GM18519 (cell line): ENCODE data around the gene QSOX1.

Source experiments
- ATAC-seq: cut with Tn5 transposase; IDR thresholded peaks from one replicate; pipeline ENCODE4 v1.9.1; 2021; ENCODE audit warnings: mild to moderate bottlenecking, moderate library complexity; ENCODE audit not compliant: unreplicated experiment, low FRiP score

Gene QSOX1

GRCh38 chr1:180167721-180168467 is 13.2 kb downstream of the QSOX1 start:
- ATAC-seq: no peak

DNA sequence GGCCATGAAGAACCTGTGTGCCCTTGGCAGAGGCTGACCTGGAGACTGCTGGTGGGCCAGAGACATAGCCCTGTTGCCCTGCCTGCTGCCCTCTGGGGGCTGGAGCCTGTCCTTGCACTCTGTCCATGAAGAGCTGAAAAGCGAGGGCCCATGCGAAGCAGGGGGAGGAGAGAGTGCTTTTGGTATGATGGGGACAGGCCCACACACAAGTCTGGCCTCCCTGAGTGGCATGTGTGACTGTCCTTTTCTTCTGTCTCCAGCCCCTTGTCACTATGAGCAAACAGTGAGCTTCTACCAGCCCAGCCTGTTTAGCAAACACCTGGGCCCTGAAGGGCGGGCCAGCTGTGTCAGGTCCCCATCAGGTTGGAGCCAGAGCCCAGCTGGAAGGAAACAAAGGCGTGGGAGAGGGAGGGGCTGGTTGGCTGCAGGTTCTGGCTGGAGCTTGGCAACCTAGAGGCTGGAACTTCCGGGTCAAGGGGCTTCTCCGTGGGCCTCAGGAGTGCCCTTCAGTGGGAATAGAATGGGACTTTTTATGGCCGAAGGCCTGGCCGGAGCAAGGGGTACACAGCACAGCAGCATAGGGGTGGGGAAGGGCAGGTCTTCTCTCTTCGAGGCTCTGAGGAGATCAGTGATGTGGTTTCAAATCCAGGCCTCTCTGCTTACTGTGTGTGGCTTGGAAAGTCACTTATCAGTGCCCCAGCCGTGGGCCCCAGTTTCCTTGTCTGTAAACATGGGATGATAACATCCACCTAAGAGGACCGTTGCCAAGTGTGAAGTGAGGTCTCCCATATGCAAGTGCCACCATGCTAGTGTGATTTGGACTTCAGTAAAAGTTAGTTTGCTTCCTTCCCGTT is 14.3 kb downstream of the QSOX1 start:
- peak; percentile 81 for ATAC-seq

DNA sequence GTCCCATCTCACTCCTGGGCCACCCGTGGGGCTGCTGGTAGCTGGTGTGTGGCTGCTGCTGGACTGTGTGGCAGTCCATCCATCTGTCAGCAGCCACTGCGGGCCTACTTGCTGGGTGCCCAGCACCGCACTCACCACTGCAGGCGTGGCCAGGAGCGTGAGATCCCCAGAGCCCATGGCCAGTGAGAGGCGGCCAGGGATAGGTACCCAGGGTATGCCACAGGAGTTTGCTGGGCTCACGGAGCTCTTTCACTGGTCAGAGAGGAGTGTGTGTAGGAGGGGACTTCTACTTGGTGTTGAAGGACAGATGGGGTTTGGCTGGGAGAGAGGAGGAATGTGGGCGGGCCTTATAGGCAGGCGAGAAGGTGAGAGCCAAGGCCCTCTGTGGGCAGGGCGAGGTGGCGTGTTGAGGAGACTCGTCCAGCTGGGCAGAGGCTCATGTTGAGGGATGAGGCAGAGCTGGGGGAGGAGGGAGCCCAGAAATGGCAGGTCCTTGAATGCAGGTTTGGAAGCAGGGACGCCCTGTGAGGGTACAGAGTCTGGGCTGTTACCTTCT is 15.0 kb downstream of the QSOX1 start:
- no peak for ATAC-seq

GRCh38 chr1:180170546-180171151 is 16.0 kb downstream of the QSOX1 start:
- ATAC-seq: no peak

- ATAC-seq: no peak
Measured at GRCh38 chr1:180171691-180172090, 17.0 kb downstream of the QSOX1 start.

- ATAC-seq: no peak
Measured at GRCh38 chr1:180173451-180173850, 18.8 kb downstream of the QSOX1 start.

GRCh38 chr1:180173952-180174351 is 19.3 kb downstream of the QSOX1 start:
- no peak for ATAC-seq

DNA sequence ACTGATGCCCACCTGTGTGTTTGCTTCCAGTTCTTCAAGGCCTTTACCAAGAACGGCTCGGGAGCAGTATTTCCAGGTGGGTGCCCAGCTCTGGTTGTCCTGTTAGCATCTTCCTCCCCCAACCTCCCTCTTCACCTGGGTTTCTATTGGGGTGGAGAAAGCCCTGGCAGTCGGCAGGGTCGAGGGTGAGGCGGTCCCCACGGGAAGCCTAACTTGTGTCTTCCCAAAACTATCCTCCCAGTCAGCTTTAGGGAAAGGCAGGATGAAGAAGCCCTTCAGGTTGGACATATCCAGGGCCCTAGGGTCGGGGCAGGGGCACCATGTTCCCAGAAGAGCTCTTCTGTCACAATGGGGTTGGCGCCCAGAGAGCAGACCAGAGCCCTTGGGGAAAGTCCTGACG is 20.6 kb downstream of the QSOX1 start:
- ATAC-seq: no peak

DNA sequence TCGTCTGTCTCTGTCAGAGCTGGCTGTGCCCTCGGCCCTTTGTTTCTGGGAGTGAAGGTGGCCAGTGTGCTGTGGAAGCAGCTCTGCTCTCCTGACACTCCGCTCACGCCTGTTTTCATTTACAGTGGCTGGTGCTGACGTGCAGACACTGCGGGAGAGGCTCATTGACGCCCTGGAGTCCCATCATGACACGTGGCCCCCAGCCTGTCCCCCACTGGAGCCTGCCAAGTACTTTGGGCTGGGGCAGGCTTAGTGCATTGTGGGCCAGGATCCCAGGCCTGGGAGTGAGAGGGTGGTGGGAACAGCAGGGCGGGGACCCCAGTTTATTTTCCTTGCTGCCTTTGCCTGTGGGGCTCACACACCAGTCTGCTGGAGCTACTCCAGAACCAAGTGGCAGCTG is 21.1 kb downstream of the QSOX1 start:
- no peak for ATAC-seq

- ATAC-seq: no peak
Measured at GRCh38 chr1:180176965-180177364, 22.3 kb downstream of the QSOX1 start.

GRCh38 chr1:180177931-180178330 is 23.3 kb downstream of the QSOX1 start:
- no peak for ATAC-seq

DNA sequence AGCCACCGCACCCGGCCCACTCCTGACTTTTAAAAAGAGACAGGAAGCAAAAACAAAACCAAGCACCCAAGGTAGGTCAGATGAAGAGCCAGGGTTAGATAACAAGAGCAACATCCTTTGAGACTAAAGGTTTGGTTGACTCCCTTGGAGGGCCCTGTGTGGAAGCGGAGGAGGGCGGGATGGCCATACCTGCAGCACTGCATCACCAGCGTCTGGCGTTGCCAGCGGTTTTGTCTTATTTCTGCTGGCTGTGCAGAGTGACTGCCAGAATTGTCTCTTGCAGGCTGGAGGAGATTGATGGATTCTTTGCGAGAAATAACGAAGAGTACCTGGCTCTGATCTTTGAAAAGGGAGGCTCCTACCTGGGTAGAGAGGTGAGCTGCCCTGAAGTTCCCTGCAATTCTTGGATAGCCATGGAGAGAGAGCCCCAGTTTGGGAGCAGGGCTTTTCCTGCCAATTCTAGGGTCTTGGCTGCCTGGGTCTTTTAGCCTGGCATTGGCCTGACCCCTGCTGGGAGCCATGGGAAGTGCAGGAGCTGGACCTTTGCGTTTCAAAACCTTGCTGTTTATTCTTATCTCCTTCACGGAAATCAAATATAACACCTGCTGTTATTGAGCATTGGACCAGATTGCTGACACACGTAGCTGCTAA is 24.0 kb downstream of the QSOX1 start:
- no peak for ATAC-seq

- ATAC-seq: no peak
Measured at GRCh38 chr1:180179162-180179957, 24.7 kb downstream of the QSOX1 start.

GRCh38 chr1:180181048-180181447 is 26.4 kb downstream of the QSOX1 start:
- ATAC-seq: no peak

GRCh38 chr1:180181996-180182642 is 27.4 kb downstream of the QSOX1 start:
- ATAC-seq: no peak

GRCh38 chr1:180182643-180183311 is 28.1 kb downstream of the QSOX1 start:
- no peak for ATAC-seq

- ATAC-seq: no peak
Measured at GRCh38 chr1:180183426-180183825, 28.8 kb downstream of the QSOX1 start.

GRCh38 chr1:180184041-180184440 is 29.4 kb downstream of the QSOX1 start:
- no peak for ATAC-seq

DNA sequence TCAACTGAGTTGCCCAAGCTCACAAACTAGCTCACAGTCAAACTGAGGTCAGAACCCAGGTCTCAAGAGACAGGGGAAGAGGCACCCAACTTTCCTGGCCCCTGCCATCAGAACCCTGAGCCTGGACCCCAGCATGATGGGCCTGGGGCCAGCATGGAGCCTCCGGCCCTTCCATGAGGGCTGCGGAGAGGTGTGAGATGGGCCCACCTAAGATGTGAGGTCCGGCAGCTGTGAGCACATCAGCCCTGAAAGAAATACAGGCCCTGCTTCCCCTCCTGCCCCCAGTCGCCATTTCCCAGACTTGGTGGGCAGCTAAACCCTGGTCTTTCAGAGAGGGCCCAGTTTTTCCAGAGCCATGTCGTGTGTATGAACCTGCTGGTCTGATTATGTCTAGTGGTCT is 30.6 kb downstream of the QSOX1 start:
- no peak for ATAC-seq
